ENCODE data around the gene ADGRD1.
"Not testable (repeated sequence)": the region's sequence is repeated elsewhere in the genome, so short reads cannot be mapped to it uniquely, and the experiment has no call there.

The ADGRD1 gene

GRCh38 chr12:131067981-131068851 is 114.5 kb downstream of the ADGRD1 start:
- DNase-seq (ENCODE audit: low read depth in 2 of 3, low spot score in 2 of 3): no peak

GRCh38 chr12:131068926-131069720 is 115.4 kb downstream of the ADGRD1 start:
- DNase-seq (ENCODE audit: low read depth in 2 of 3, low spot score in 2 of 3): not testable (repeated sequence)

- DNase-seq (ENCODE audit: low read depth in 2 of 3, low spot score in 2 of 3): not testable (repeated sequence)
Observed at GRCh38 chr12:131070136-131070535, 116.4 kb downstream of the ADGRD1 start.

GRCh38 chr12:131070668-131071067 is 117.0 kb downstream of the ADGRD1 start:
- DNase-seq (ENCODE audit: low read depth in 2 of 3, low spot score in 2 of 3): not testable (repeated sequence)

GRCh38 chr12:131071234-131071820 is 117.6 kb downstream of the ADGRD1 start:
- not testable (repeated sequence) for DNase-seq (ENCODE audit: low read depth in 2 of 3, low spot score in 2 of 3)

- DNase-seq (ENCODE audit: low read depth in 2 of 3, low spot score in 2 of 3): not testable (repeated sequence)
Observed at GRCh38 chr12:131071950-131072349, 118.2 kb downstream of the ADGRD1 start.

GRCh38 chr12:131072451-131073230 is 118.9 kb downstream of the ADGRD1 start:
- no peak for DNase-seq (ENCODE audit: low read depth in 2 of 3, low spot score in 2 of 3)

GRCh38 chr12:131074221-131075083 is 120.7 kb downstream of the ADGRD1 start:
- no peak for DNase-seq (ENCODE audit: low read depth in 2 of 3, low spot score in 2 of 3)

- DNase-seq (ENCODE audit: low read depth in 2 of 3, low spot score in 2 of 3): no peak
Observed at GRCh38 chr12:131075194-131075593, 121.5 kb downstream of the ADGRD1 start.

GRCh38 chr12:131075611-131076010 is 121.9 kb downstream of the ADGRD1 start:
- DNase-seq (ENCODE audit: low read depth in 2 of 3, low spot score in 2 of 3): no peak

- DNase-seq (ENCODE audit: low read depth in 2 of 3, low spot score in 2 of 3): no peak
Observed at GRCh38 chr12:131076296-131076695, 122.6 kb downstream of the ADGRD1 start.

GRCh38 chr12:131076791-131077747 is 123.4 kb downstream of the ADGRD1 start:
- no peak for DNase-seq (ENCODE audit: low read depth in 2 of 3, low spot score in 2 of 3)

GRCh38 chr12:131077931-131078391 is 124.3 kb downstream of the ADGRD1 start:
- no peak for DNase-seq (ENCODE audit: low read depth in 2 of 3, low spot score in 2 of 3)

GRCh38 chr12:131082290-131083194 is 128.8 kb downstream of the ADGRD1 start:
- no peak for DNase-seq (ENCODE audit: low read depth in 2 of 3, low spot score in 2 of 3)

GRCh38 chr12:131084341-131085011 is 130.8 kb downstream of the ADGRD1 start:
- no peak for DNase-seq (ENCODE audit: low read depth in 2 of 3, low spot score in 2 of 3)

GRCh38 chr12:131085125-131085815 is 131.6 kb downstream of the ADGRD1 start:
- no peak for DNase-seq (ENCODE audit: low read depth in 2 of 3, low spot score in 2 of 3)

Data from activated CD8-positive, alpha-beta memory T cell treated with anti-CD3 and anti-CD28 coated beads for 48 hours (primary cell).